GM23338 (cell line): ENCODE data around the gene SART3. TPM values are rescaled to one million over a fixed set of nuclear protein-coding genes. Genes with fewer than 3 reads are reported as not detected.
A peak's percentile ranks its signal among the peaks of the same experiment; 100 is the strongest.

Experiments used
- ATAC-seq: fragments of 200-7000 bp; cut with Tn5 transposase; 3 replicates; pipeline ENCODE4 v1.9.1; 2020
- DNase-seq: peaks from one replicate; pipeline ENCODE4 v3.0.0-alpha.2; 2015; ENCODE audit warnings: low spot score
- H2AFZ ChIP-seq: fragments of 200-600 bp; sonication (generic); 2 replicates; pipeline ENCODE4 v1.8.0; 2016; ENCODE audit warnings: antibody characterized with exemption, mild to moderate bottlenecking, moderate library complexity
- H3F3A ChIP-seq: fragments of 200-600 bp; sonication (generic); replicated peaks from 2 replicates; pipeline ENCODE4 v1.8.0; 2017; ENCODE audit warnings: antibody characterized with exemption, mixed run types, low read depth
- H3K27ac ChIP-seq: fragments of 200-600 bp; sonication (generic); 2 replicates; pipeline ENCODE4 v1.6.1; 2016; ENCODE audit warnings: low read depth
- H3K27me3 ChIP-seq: fragments of 200-600 bp; sonication (generic); 2 replicates; pipeline ENCODE4 v1.8.0; 2016; ENCODE audit warnings: mild to moderate bottlenecking, mixed run types, moderate library complexity; ENCODE audit not compliant: insufficient read depth
- H3K36me3 ChIP-seq: fragments of 200-600 bp; sonication (generic); 2 replicates; pipeline ENCODE4 v1.8.0; 2016; ENCODE audit warnings: mild to moderate bottlenecking; ENCODE audit not compliant: insufficient read depth
- H3K4me1 ChIP-seq: fragments of 200-600 bp; sonication (generic); 2 replicates; pipeline ENCODE4 v1.8.0; 2016; ENCODE audit warnings: mild to moderate bottlenecking, moderate library complexity; ENCODE audit not compliant: insufficient read depth
- H3K4me2 ChIP-seq: fragments of 200-600 bp; sonication (generic); 2 replicates; pipeline ENCODE4 v1.7.1; 2017; ENCODE audit warnings: mixed run types
- H3K4me3 ChIP-seq: fragments of 200-600 bp; sonication (generic); 2 replicates; pipeline ENCODE4 v1.6.1; 2016; ENCODE audit warnings: mixed run types
- H3K79me2 ChIP-seq: fragments of 200-600 bp; sonication (generic); replicated peaks from 2 replicates; pipeline ENCODE4 v1.8.0; 2017; ENCODE audit warnings: mild to moderate bottlenecking; ENCODE audit not compliant: insufficient read depth
- H3K9me2 ChIP-seq: fragments of 200-600 bp; sonication (generic); 2 replicates; pipeline ENCODE4 v1.8.0; 2017; ENCODE audit not compliant: insufficient read depth
- H4K20me1 ChIP-seq: fragments of 200-600 bp; sonication (generic); replicated peaks from 2 replicates; pipeline ENCODE4 v1.8.0; 2017; ENCODE audit warnings: mild to moderate bottlenecking; ENCODE audit not compliant: insufficient read depth
- H3K27ac Mint-ChIP-seq: 2 replicates; pipeline ENCODE4 v1.8.0; 2020; ENCODE audit warnings: inconsistent platforms, mild to moderate bottlenecking, moderate library complexity, mixed read lengths
- H3K27me3 Mint-ChIP-seq: 3 replicates; pipeline ENCODE4 v1.8.0; 2022; ENCODE audit warnings: low read depth, mild to moderate bottlenecking, moderate library complexity, mixed read lengths, inconsistent platforms; ENCODE audit not compliant: insufficient read depth, poor library complexity
- H3K36me3 Mint-ChIP-seq: 3 replicates; pipeline ENCODE4 v1.8.0; 2021; ENCODE audit warnings: low read depth, mild to moderate bottlenecking, inconsistent platforms, moderate library complexity, mixed read lengths
- H3K4me1 Mint-ChIP-seq: 3 replicates; pipeline ENCODE4 v1.8.0; 2020; ENCODE audit warnings: mild to moderate bottlenecking, inconsistent platforms, mixed read lengths
- H3K4me3 Mint-ChIP-seq: 3 replicates; pipeline ENCODE4 v1.8.0; 2021; ENCODE audit warnings: moderate library complexity, mild to moderate bottlenecking, inconsistent platforms, mixed read lengths
- H3K9me3 Mint-ChIP-seq: 3 replicates; pipeline ENCODE4 v1.8.0; 2020; ENCODE audit warnings: moderate library complexity, mild to moderate bottlenecking, inconsistent platforms, mixed read lengths
- CREB1 ChIP-seq: fragments of 250-450 bp; sonication (Bioruptor Pico); IDR thresholded peaks from 2 replicates; pipeline ENCODE4 v1.5.0; 2020; ENCODE audit warnings: low read depth, mild to moderate bottlenecking, moderate library complexity
- CTCF ChIP-seq, 2 experiments: fragments of 200-600 bp in 1 of 2; sonication (generic) in 1 of 2; conservative IDR thresholded peaks; 2 replicates each; pipeline versions ENCODE4 v1.5.1 to v1.6.1; 2016 to 2017; ENCODE audit warnings: antibody characterized with exemption in 2 of 2, low read depth in 2 of 2, mild to moderate bottlenecking in 2 of 2, moderate library complexity in 1 of 2
- ETS1 ChIP-seq: IDR thresholded peaks from 2 replicates; pipeline ENCODE4 v1.6.1; 2016; ENCODE audit warnings: antibody characterized with exemption
- EZH2 ChIP-seq: fragments of 200-600 bp; sonication (generic); IDR thresholded peaks from one replicate; pipeline ENCODE4 v1.8.0; 2017; ENCODE audit warnings: antibody characterized with exemption, mild to moderate bottlenecking, low read depth; ENCODE audit not compliant: unreplicated experiment
- EZH2phosphoT487 ChIP-seq: fragments of 200-600 bp; sonication (generic); IDR thresholded peaks from one replicate; pipeline ENCODE4 v1.8.1; 2018; ENCODE audit warnings: antibody characterized with exemption; ENCODE audit not compliant: unreplicated experiment
- JUNB ChIP-seq: IDR thresholded peaks from one replicate; pipeline ENCODE4 v1.6.1; 2016; ENCODE audit warnings: antibody characterized with exemption; ENCODE audit not compliant: unreplicated experiment
- NANOG ChIP-seq: IDR thresholded peaks from 2 replicates; pipeline ENCODE4 v1.6.1; 2016; ENCODE audit warnings: antibody characterized with exemption, borderline replicate concordance
- POLR2AphosphoS5 ChIP-seq: IDR thresholded peaks from 2 replicates; pipeline ENCODE4 v1.6.1; 2016; ENCODE audit warnings: antibody characterized with exemption, low read depth
- REST ChIP-seq: IDR thresholded peaks from one replicate; pipeline ENCODE4 v1.6.1; 2018; ENCODE audit warnings: antibody characterized with exemption; ENCODE audit not compliant: unreplicated experiment
- STAT1 ChIP-seq: IDR thresholded peaks from one replicate; pipeline ENCODE4 v1.6.1; 2016; ENCODE audit warnings: antibody characterized with exemption; ENCODE audit not compliant: unreplicated experiment
- ZNF114 ChIP-seq: fragments of 250-450 bp; sonication (Bioruptor Pico); IDR thresholded peaks from 2 replicates; pipeline ENCODE4 v1.5.0; 2020; ENCODE audit warnings: mild to moderate bottlenecking, moderate library complexity
- ZNF331 ChIP-seq: fragments of 250-450 bp; sonication (Bioruptor Pico); IDR thresholded peaks from 2 replicates; pipeline ENCODE4 v1.5.0; 2020; ENCODE audit warnings: low read depth, mild to moderate bottlenecking, moderate library complexity
- ZNF462 ChIP-seq: fragments of 250-450 bp; sonication (Bioruptor Pico); IDR thresholded peaks from 2 replicates; pipeline ENCODE4 v1.5.0; 2020; ENCODE audit warnings: mild to moderate bottlenecking, moderate library complexity
- polyA plus RNA-seq: library from polyadenylated mRNA; unstranded; fragments of >200 nt; fragmentation: Nextera tagmentation; extraction: Ambion mirVana; gene quantifications from 2 replicates; pipeline ENCODE4 v1.2.1, GENCODE V29; 2016
- total RNA-seq: library from RNA; depleted of rRNA; stranded (reverse); fragments of >200 nt; shearing (Covaris generic); gene quantifications from 2 replicates; pipeline ENCODE4 v1.2.3, GENCODE V29; 2014

The SART3 gene
- total and polyA plus RNA-seq, 2 experiments from 2014 or later, result 49.8 to 112 TPM

GRCh38 chr12:108559007-108559655 is 1.8 kb downstream of the SART3 start:
- H3K4me1 Mint-ChIP-seq, result peaks cover 28% of the 10 kb centered on the region

More at GRCh38 chr12:108559007-108559655, 1.8 kb downstream of the SART3 start:
- TF ChIP-seq NANOG (no peak), STAT1 (no peak), JUNB (no peak), ZNF462 (CRISPR knock-in tag) (no peak), CREB1 (CRISPR knock-in tag) (no peak), REST (no peak), ZNF114 (CRISPR knock-in tag) (no peak), ETS1 (no peak), EZH2 (no peak), EZH2phosphoT487 (no peak), ZNF331 (CRISPR knock-in tag) (no peak), POLR2AphosphoS5 (no peak), CTCF (conservative IDR thresholded peaks at IDR 0.05; ENCODE audit: low read depth in 2 of 2) (no peak)
- H3F3A ChIP-seq, result no peaks in the 10 kb centered on the region
- no peaks in the 10 kb centered on the region for H3K27me3 ChIP-seq
- H3K79me2 ChIP-seq, result peaks cover 83% of the 10 kb centered on the region
- H3K9me2 ChIP-seq, result no peaks in the 10 kb centered on the region
- ATAC-seq, result no peak
- peak overlapping the region; percentile 76; the same call in 1 of the 2 replicates for H3K4me2 ChIP-seq
- H3K36me3 ChIP-seq, result peaks cover 1% of the 10 kb centered on the region
- peaks cover 46% of the 10 kb centered on the region for H4K20me1 ChIP-seq
- no peak overlapping the region; the same call in 1 of the 2 replicates for H3K4me3 ChIP-seq
- no peak overlapping the region for H2AFZ ChIP-seq
- H3K27me3 Mint-ChIP-seq, result no peaks in the 10 kb centered on the region
- DNase-seq, result no peak
- H3K27ac Mint-ChIP-seq, result no peak overlapping the region
- peak overlapping the region; percentile 100 for H3K4me3 Mint-ChIP-seq
- no peaks in the 10 kb centered on the region; the same call in 1 of the 2 replicates for H3K4me1 ChIP-seq
- peaks cover 21% of the 10 kb centered on the region; the same call in 2 of the 3 replicates for H3K36me3 Mint-ChIP-seq
- no peaks in the 10 kb centered on the region; the same call in 2 of the 3 replicates for H3K9me3 Mint-ChIP-seq
- no peak overlapping the region for H3K27ac ChIP-seq
